K562 (cell line): ENCODE data around the gene DOK4. TPM values are rescaled to one million over a fixed set of nuclear protein-coding genes. Genes with fewer than 3 reads are reported as not detected.

Source experiments
- ATF7 ChIP-seq: fragments of 450-650 bp; IDR thresholded peaks from 2 replicates; pipeline ENCODE4 v1.7.1; 2014; ENCODE audit warnings: mild to moderate bottlenecking, moderate library complexity
- CTBP1 ChIP-seq: fragments of 450-650 bp; IDR thresholded peaks from 2 replicates; pipeline ENCODE4 v1.6.1; 2016; ENCODE audit warnings: borderline replicate concordance
- EGR1 ChIP-seq: fragments of 450-650 bp; conservative IDR thresholded peaks from 2 replicates; pipeline ENCODE4 v1.6.1; 2017; ENCODE audit warnings: mild to moderate bottlenecking
- ESRRA ChIP-seq: fragments of 450-650 bp; IDR thresholded peaks from 2 replicates; pipeline ENCODE4 v1.6.1; 2014; ENCODE audit warnings: low read depth, mild to moderate bottlenecking, moderate library complexity, borderline replicate concordance
- ETS2 ChIP-seq: IDR thresholded peaks from 2 replicates; pipeline ENCODE4 v1.6.1; 2016; ENCODE audit warnings: borderline replicate concordance, missing genetic modification characterization, mild to moderate bottlenecking, moderate library complexity, missing compliant biosample characterization; ENCODE audit not compliant: poor library complexity, severe bottlenecking
- EWSR1 ChIP-seq: fragments of 450-650 bp; IDR thresholded peaks from 2 replicates; pipeline ENCODE4 v1.6.1; 2018; ENCODE audit warnings: borderline replicate concordance, mild to moderate bottlenecking, low read depth, moderate library complexity; ENCODE audit not compliant: partially characterized antibody
- GATAD2B ChIP-seq: fragments of 450-650 bp; IDR thresholded peaks from 2 replicates; pipeline ENCODE4 v1.6.1; 2017; ENCODE audit warnings: mild to moderate bottlenecking, borderline replicate concordance
- HDGF ChIP-seq: fragments of 450-650 bp; IDR thresholded peaks from 2 replicates; pipeline ENCODE4 v1.6.1; 2016
- NRF1 ChIP-seq, 2 experiments: fragments of 450-650 bp; IDR thresholded peaks in 1 of 2; conservative IDR thresholded peaks in 1 of 2; 2 replicates each; pipeline ENCODE4 v1.6.1; 2014; ENCODE audit warnings: mild to moderate bottlenecking in 2 of 2
- PKNOX1 ChIP-seq: fragments of 450-650 bp; IDR thresholded peaks from 2 replicates; pipeline ENCODE4 v1.6.1; 2016
- PRMT5 ChIP-seq: sonication (generic); formaldehyde crosslinking; IDR thresholded peaks from 2 replicates; pipeline ENCODE4 v1.5.0; 2020; ENCODE audit warnings: missing genetic modification reagents
- SUPT5H ChIP-seq: fragments of 450-650 bp; IDR thresholded peaks from 2 replicates; pipeline ENCODE4 v1.6.1; 2016
- TCF7L2 ChIP-seq: fragments of 150-350 bp; IDR thresholded peaks from 2 replicates; pipeline ENCODE4 v1.6.1; 2016; ENCODE audit warnings: low read depth, mild to moderate bottlenecking, low read length, moderate library complexity
- UBTF ChIP-seq, 2 experiments: IDR thresholded peaks; 2 replicates each; pipeline ENCODE4 v1.6.1; 2012; ENCODE audit warnings: improper control_type of control experiment in 2 of 2, low read depth in 2 of 2, low read length in 2 of 2, borderline replicate concordance in 1 of 2
- VEZF1 ChIP-seq: fragments of 200-800 bp; sonication (Bioruptor generic); IDR thresholded peaks from 2 replicates; pipeline ENCODE4 v1.6.1; 2017; ENCODE audit warnings: missing genetic modification characterization, missing compliant biosample characterization
- XRCC3 ChIP-seq: fragments of 450-650 bp; IDR thresholded peaks from 2 replicates; pipeline ENCODE4 v1.6.1; 2017; ENCODE audit warnings: mild to moderate bottlenecking, moderate library complexity
- ZMIZ1 ChIP-seq, 2 experiments: fragments of 150-350 bp in 1 of 2; IDR thresholded peaks; 2 replicates each; pipeline ENCODE4 v1.6.1; 2012 to 2016; ENCODE audit warnings: low read depth in 2 of 2, low read length in 2 of 2, mild to moderate bottlenecking in 1 of 2, moderate library complexity in 1 of 2
- ZNF174 ChIP-seq: fragments of 250-450 bp; sonication (Bioruptor Pico); IDR thresholded peaks from 2 replicates; pipeline ENCODE4 v1.4.0; 2020; ENCODE audit warnings: mild to moderate bottlenecking
- ZNF24 ChIP-seq: fragments of 450-650 bp; IDR thresholded peaks from 2 replicates; pipeline ENCODE4 v1.6.1; 2016
- polyA plus RNA-seq, 8 experiments: library from polyadenylated mRNA; depleted of rRNA in 4 of 8; stranded (reverse) in 5 of 8; unstranded in 3 of 8; fragments of >200 nt; fragmentation: Nextera tagmentation in 2 of 8; fragmentation: Illumina TruSeq in 1 of 8; extraction: Ambion mirVana in 2 of 8; extraction: Trizol in 1 of 8; gene quantifications; 2 replicates each; pipeline versions ENCODE4 v1.2.1 to v1.2.3, GENCODE V29; 2011 to 2014; ENCODE audit warnings: inconsistent platforms in 1 of 8, missing spikeins in 1 of 8
- total RNA-seq, 7 experiments: library from RNA; depleted of rRNA in 6 of 7; stranded (reverse); fragments of >200 nt in 6 of 7; fragmentation: Illumina TruSeq in 2 of 7; extraction: Trizol in 2 of 7; gene quantifications; 2 replicates each; pipeline versions ENCODE4 v1.2.1 to v1.2.3, GENCODE V29; 2011 to 2021; ENCODE audit warnings: low replicate concordance in 1 of 7

Gene DOK4
- total and polyA plus RNA-seq, 9 of the 15 experiments (the other 6 are each of a cell fraction or from before 2014, with no cell fraction given) = 0.10 to 14.4 (median 8.3) TPM

- TF ChIP-seq ZNF174 (CRISPR knock-in tag) = no peak
- 0 out of 2 replicates have a peak, but pooled peaks have one; percentile 25 for TF ChIP-seq ESRRA
- peak; percentile 47; the same call in 1 of the 2 replicates for TF ChIP-seq PKNOX1
- no peak for TF ChIP-seq SUPT5H
- TF ChIP-seq ETS2 (tag) = no peak
- TF ChIP-seq GATAD2B = no peak
- peak; percentile 55 for TF ChIP-seq VEZF1 (CRISPR knock-in tag)
- TF ChIP-seq ATF7 = 0 out of 2 replicates have a peak, but pooled peaks have one; percentile 34
- no peak for TF ChIP-seq PRMT5 (CRISPR knock-in tag)
- no peak for TF ChIP-seq ZNF24
- TF ChIP-seq CTBP1 = peak; percentile 77; the same call in 1 of the 2 replicates
- TF ChIP-seq NRF1 (conservative IDR thresholded peaks at IDR 0.05 in 1 of 2, IDR thresholded peaks at IDR 0.05 in 1 of 2) = peak in 1 of 2 experiments; percentile 15; a peak in 1 of 4 replicates
- TF ChIP-seq HDGF = no peak
- 0 out of 4 replicates have a peak, but pooled peaks of 1 of the 2 experiments have one; percentile 29 for TF ChIP-seq ZMIZ1 (IDR thresholded peaks at IDR 0.05; ENCODE audit: low read depth in 2 of 2, low read length in 2 of 2)
- TF ChIP-seq UBTF (IDR thresholded peaks at IDR 0.05; ENCODE audit: borderline replicate concordance in 1 of 2, low read depth in 2 of 2, low read length in 2 of 2) = peak in 1 of 2 experiments; percentile 81; a peak in 1 of 4 replicates
- TF ChIP-seq TCF7L2 = no peak
- TF ChIP-seq EWSR1 = no peak
- TF ChIP-seq EGR1 = peak; percentile 35
- TF ChIP-seq XRCC3 = no peak
These were observed 10.5 kb downstream of the DOK4 start (continued) for GRCh38 chr16:57475711-57476339.
